Neural crest cell (in vitro differentiated cells): ENCODE measurements around the gene PSMD12. TPM values are rescaled to one million over a fixed set of nuclear protein-coding genes. Genes with fewer than 3 reads are reported as not detected.

Source experiments
- DNase-seq: peaks from one replicate; pipeline ENCODE4 v3.0.0; 2021; ENCODE audit warnings: low read depth, mixed read lengths, low spot score
- H3K27ac Mint-ChIP-seq: one replicate; pipeline ENCODE4 v1.8.0; 2021; ENCODE audit warnings: mild to moderate bottlenecking, mixed read lengths; ENCODE audit not compliant: unreplicated experiment
- H3K27me3 Mint-ChIP-seq: 2 replicates; pipeline ENCODE4 v1.8.0; 2021; ENCODE audit warnings: low read depth, mild to moderate bottlenecking, mixed read lengths
- H3K36me3 Mint-ChIP-seq: 2 replicates; pipeline ENCODE4 v1.8.0; 2021; ENCODE audit warnings: low read depth, mild to moderate bottlenecking, mixed read lengths
- H3K4me1 Mint-ChIP-seq: 2 replicates; pipeline ENCODE4 v1.8.0; 2021; ENCODE audit warnings: mixed read lengths
- H3K4me3 Mint-ChIP-seq: one replicate; pipeline ENCODE4 v1.8.0; 2021; ENCODE audit warnings: mild to moderate bottlenecking, mixed read lengths
- H3K9me3 Mint-ChIP-seq: 2 replicates; pipeline ENCODE4 v1.8.0; 2021; ENCODE audit warnings: mixed read lengths
- total RNA-seq: library from RNA; stranded (reverse); gene quantifications from 2 replicates; pipeline ENCODE4 v1.2.1, GENCODE V29; 2021
- TF ChIP-seq, protein P1 (sequence below): fragments of 200-600 bp; sonication (generic); conservative IDR thresholded peaks from 2 replicates; pipeline ENCODE4 v1.5.0; 2021; ENCODE audit warnings: antibody characterized with exemption, mild to moderate bottlenecking

The PSMD12 gene
- total RNA-seq, 1 donor from 2014 or later, result 54.7 TPM

GRCh38 chr17:67385122-67385988, 19.0 kb upstream of the PSMD12 start:
- no peak for DNase-seq
- Mint-ChIP-seq H3K9me3 (no peaks in the 10 kb centered on the region), H3K27me3 (no peaks in the 10 kb centered on the region), H3K36me3 (peaks cover 7% of the 10 kb centered on the region), H3K4me3 (no peak overlapping the region), H3K27ac (no peak overlapping the region), H3K4me1 (peaks cover 7% of the 10 kb centered on the region)
- TF ChIP-seq, protein P1, sequence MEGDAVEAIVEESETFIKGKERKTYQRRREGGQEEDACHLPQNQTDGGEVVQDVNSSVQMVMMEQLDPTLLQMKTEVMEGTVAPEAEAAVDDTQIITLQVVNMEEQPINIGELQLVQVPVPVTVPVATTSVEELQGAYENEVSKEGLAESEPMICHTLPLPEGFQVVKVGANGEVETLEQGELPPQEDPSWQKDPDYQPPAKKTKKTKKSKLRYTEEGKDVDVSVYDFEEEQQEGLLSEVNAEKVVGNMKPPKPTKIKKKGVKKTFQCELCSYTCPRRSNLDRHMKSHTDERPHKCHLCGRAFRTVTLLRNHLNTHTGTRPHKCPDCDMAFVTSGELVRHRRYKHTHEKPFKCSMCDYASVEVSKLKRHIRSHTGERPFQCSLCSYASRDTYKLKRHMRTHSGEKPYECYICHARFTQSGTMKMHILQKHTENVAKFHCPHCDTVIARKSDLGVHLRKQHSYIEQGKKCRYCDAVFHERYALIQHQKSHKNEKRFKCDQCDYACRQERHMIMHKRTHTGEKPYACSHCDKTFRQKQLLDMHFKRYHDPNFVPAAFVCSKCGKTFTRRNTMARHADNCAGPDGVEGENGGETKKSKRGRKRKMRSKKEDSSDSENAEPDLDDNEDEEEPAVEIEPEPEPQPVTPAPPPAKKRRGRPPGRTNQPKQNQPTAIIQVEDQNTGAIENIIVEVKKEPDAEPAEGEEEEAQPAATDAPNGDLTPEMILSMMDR, result no peak

GRCh38 chr17:67381929-67382257, 15.5 kb upstream of the PSMD12 start:
- TF ChIP-seq, protein P1, result no peak
- Mint-ChIP-seq H3K27me3 (no peaks in the 10 kb centered on the region), H3K4me1 (peaks cover 9% of the 10 kb centered on the region), H3K27ac (no peak overlapping the region), H3K4me3 (peak overlapping the region; percentile 36), H3K36me3 (peaks cover 14% of the 10 kb centered on the region), H3K9me3 (no peaks in the 10 kb centered on the region)
- no peak for DNase-seq

- TF ChIP-seq, protein P1, result no peak
- Mint-ChIP-seq H3K9me3 (no peaks in the 10 kb centered on the region), H3K4me3 (peak overlapping the region; percentile 95), H3K27ac (no peak overlapping the region), H3K4me1 (peaks cover 24% of the 10 kb centered on the region), H3K27me3 (no peaks in the 10 kb centered on the region), H3K36me3 (peaks cover 7% of the 10 kb centered on the region)
- no peak for DNase-seq
Measured at GRCh38 chr17:67379251-67379630, 12.9 kb upstream of the PSMD12 start.

DNA sequence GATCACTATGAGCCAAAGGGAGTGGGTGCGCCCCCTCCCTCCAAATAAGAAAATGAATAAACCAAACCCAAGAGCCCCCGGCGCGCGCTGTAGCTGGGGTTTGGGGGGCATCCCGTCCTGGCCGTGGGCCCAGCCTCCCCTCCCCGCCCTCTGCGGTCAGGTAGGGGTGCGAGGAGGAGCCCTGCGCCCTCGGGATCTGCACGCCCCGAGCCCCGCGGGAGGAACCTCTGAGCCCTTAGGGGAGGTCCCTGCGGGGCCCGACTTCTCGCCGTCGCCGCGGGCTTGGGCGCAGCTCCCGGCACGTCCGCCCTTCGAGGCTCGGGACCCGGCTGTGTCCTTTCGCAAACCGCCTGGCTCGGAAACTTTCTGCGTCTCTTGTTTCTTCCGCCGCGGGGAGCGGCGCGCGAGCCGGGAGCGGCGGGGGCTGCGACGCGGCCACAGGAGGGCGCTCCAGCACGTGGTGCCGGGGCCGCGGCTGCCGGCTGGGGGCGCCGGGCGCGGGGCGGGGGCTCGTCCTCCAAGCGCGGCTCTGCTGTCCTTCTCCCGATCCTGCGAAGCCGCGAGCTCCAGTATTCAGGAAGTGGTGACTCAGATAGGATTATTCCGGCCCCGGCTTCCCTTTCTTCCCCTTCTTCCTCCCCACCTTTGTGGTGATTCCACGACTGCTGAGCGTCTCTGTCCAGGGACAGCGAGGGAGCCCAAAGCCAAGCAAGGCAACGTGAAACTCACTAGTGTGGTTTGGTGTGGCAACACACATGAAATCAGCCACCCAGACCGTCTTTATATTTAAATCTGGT, 12.3 kb upstream of the PSMD12 start:
- peak; percentile 82 for DNase-seq
- Mint-ChIP-seq H3K9me3 (no peaks in the 10 kb centered on the region), H3K27ac (peak overlapping the region; percentile 58), H3K27me3 (no peaks in the 10 kb centered on the region), H3K4me1 (peaks cover 24% of the 10 kb centered on the region), H3K36me3 (peaks cover 7% of the 10 kb centered on the region), H3K4me3 (peak overlapping the region; percentile 95)
- TF ChIP-seq, protein P1, result peak; percentile 84

DNA sequence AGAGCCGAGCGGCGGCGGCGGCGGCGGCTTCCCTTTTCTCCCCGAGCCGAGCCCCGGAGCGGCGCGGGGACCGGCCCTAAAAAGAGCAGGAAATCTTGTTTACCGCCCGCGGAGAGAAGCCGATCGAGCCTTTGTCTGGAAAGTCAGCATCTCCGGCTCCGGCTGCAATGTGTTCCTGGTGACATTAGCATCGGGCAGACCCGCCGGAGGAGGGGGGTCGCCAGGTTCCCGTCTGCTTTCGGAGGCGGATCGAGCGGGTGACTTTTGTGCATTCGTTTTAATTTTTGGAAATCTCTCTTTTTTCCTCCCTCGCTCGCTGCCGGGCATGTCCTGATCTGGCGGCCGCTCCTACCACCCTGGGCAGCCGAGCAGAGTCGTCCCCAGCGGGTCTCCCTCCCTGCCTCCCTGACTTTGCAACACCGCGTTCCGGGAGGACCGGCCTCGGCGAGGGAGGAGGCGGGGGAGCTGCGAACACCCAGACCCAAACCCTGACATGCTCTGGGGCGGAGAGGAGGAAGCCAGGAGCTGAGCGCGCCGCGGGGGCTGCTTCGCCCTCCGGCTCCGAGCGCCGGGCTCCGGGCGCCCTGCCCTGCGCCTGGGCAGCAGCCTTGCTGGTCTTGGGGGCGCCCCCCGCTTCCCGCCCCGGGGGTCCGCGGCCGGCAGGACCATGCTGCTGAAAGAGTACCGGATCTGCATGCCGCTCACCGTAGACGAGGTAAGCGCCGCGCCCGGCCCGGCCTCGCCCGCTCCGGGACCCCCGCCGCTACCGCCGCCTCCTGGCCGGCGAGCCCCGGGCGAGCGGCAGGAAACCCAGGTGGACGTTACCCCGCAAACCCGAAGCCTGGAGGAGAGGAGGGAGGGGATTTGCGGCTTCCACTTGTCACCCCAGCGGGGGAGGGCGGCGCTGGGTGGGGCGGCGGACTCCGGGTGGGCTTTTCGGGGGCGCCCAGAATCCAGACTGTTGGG, 11.4 kb upstream of the PSMD12 start:
- TF ChIP-seq, protein P1, result peak; percentile 36

More for the DNA sequence above, 11.4 kb upstream of the PSMD12 start:
- Mint-ChIP-seq H3K27ac (peak overlapping the region; percentile 81), H3K4me3 (peak overlapping the region; percentile 91), H3K4me1 (peaks cover 24% of the 10 kb centered on the region), H3K27me3 (no peaks in the 10 kb centered on the region), H3K9me3 (no peaks in the 10 kb centered on the region), H3K36me3 (peaks cover 7% of the 10 kb centered on the region)
- peak; percentile 47 for DNase-seq
